Hematopoietic multipotent progenitor cell treated with erythropoietin and hydrocortisone succinate and interleukin-3 and kit ligand, for 4 days (in vitro differentiated cells): Measurements from ENCODE around the gene IGDCC3.
A peak's percentile ranks its signal among the peaks of the same experiment; 100 is the strongest.

Experiments used
- DNase-seq: peaks from one replicate; pipeline ENCODE4 v3.0.0-alpha.2; 2015

The IGDCC3 gene

DNA sequence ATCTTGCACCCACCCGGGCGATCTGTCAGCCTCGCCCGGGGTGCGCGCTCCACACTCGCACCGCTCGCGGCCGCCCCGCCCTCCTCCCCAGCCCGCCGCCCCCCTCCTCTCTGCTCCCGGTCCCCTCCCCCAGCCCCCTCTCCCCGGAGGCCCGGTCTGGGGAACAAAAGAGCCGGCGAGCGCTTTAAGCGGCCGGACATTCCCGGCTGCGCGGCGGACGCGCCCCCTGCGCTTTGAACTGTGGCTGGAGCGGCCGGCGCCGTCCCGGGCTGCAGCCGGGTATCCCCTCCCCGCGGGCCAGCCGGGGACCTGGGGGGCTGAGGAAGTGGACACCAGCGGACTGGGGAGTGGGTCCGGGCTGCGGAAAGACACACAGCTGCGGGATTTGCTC is at the start of gene IGDCC3:
TSS of gene IGDCC3 (minus strand) at position 27 of the 391 bp plus-strand sequence. CDS start 214 bp downstream, outside the sequence.
- no peak for DNase-seq

DNA sequence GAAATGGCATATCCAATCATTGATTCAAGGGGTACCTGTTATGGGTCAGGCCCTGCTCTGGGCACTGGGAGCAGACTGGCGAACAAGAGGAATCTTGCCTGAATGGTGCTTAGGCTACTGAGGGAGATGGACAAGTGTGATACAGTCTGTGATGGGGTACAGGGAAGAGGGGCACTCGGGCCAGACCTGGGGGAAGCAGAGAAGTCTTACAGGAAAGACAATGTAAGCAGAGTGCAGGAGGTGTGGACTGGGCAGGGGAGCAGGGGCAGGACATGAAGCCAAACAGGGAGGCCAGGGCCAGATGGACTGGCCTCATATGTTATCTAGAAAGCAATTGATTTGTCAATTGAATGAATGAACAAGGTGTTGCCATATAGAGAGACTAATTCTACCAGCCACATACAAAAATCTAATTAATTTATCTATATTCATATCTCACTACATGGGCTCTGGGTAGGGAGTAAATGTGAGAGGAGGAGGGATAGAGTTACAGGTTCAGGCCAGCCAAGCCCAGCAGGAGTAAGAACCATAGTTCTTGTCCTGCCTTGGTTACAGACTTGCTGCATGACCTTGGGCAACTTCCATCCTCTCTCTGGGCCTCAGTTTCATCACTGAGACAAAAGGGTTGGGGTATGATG is 48.5 kb upstream of the IGDCC3 start:
- no peak for DNase-seq

DNA sequence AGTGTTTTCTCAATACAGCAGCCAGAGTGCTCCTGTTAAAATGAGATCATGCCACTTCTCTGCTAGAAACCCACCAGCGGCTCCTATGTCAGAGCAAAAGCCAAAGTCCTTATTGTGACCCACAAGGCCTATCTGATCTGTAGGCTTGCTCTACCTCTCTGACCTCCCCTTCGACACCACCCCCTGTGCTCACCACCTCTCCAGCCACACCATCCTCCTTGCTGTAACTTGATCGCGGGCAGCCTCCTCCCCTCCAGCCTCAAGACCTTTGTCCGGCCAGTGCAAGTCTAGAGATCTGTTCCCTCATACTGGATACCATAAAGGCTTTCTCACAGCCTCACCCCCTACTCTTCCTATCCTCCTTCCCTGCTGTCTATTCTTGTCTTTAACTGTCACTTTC is 46.9 kb upstream of the IGDCC3 start:
- DNase-seq: no peak

DNA sequence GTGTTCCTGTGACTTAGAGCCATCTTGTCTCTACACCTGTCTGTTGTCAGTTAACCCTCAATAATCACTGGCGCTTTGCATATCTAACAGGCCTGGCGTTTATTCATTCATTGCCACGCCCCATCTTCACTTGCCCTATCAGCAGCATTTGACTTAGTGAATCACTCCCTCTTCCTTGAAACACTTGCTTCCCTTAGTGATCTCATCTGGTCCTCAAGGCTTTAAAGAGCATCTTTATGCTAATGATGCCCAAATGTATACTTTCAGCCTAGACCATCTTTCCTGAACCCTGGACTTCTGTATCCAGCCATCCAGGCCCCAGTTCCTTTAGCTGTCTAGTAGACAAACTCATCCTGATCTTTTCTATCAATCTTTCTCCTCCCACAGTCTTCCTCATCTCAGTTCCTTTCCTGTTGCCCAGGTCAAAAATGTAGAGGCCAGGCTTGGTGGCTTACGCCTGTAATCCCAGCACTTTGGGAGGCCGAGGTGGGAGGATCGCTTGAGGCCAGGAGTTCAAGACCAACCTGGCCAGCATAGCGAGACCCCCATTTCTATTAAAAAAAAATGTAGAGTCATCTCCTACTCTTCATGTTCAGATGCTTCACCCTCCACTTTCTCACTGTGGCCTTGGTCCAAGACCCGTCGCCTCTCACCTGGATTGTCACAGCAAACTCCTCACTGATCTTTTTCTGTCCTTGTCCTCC is 46.3 kb upstream of the IGDCC3 start:
- DNase-seq: peak; percentile 59

DNA sequence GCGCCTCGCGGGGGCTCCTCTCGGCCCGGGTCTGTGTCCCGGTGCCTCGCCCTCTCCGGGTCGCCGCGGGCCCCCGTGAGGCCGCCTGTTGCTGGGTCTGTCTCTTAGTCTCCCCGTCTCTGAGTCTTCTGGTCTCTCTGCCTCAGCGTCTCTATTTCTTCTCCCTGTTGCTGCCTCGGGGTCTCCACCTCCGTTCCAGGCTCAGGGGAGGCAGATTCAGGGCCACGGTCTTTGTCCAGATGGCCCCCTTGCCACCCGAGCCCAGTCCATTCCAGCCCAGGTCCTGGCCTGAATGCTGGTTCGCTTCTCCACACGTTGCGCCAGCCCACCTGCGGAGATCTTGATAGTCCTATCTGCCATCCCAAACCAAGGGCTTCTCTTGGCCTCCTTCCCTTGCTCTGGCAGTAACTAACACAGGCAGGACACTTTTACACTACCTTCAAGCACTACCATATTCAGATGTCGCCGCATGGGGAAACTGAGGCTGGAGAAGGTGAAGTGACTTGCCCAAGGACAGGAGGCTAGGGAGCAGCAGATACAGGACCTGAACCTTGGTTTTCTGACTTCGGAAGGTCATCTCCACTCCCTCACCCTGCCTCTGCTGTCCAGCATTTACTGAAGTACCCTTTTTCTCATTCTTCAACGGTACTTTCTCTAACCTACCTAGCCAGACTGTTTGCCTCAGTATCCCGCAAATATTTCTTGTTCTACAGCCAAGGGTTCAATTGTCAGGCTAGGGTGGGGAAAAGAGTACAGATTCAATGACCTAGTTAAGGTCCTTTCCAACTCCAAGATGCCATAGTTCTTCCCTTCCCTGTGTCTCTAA is 45.6 kb upstream of the IGDCC3 start:
- no peak for DNase-seq

DNA sequence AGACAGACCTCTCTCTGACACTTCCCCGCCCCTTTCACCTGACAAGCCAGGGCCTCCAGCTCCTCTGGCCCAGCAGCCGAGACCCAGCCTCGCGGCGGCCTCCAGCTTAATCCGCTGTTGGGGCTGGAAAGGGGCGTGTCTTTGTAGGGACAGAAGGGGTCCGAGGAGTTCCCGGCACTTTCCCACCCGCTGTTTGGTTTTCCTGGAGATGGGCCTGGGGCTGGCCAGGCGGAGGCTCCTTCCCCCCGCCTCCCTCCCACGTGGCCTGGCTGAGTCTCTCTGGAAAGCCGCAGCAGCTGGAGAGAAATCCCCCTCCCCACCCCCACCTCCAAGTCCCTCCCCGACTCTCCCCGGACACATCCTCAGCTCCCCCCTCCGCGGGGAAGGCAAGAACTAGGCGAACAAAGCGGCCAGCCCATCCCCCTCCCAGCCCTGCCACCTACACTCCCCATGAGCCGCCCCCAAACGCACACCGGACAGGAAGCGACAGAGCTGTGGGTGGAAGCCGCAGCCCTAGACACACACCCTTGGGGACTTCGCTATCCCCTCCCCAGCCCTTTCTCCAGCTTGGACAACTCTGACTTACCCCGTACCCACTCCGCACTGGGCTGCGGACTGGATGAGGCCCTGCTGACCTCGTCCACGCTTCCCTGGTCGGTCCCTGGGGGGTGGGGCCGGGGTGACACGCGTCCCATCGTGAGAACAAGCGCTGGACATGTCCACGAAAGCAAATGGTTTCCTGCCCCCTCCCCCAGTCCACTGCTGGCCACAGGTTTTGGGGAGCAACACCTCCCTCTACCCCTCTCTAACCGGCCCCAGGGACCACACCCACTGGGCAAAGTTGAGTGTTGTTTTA is 43.8 kb upstream of the IGDCC3 start:
- DNase-seq: peak; percentile 59

DNA sequence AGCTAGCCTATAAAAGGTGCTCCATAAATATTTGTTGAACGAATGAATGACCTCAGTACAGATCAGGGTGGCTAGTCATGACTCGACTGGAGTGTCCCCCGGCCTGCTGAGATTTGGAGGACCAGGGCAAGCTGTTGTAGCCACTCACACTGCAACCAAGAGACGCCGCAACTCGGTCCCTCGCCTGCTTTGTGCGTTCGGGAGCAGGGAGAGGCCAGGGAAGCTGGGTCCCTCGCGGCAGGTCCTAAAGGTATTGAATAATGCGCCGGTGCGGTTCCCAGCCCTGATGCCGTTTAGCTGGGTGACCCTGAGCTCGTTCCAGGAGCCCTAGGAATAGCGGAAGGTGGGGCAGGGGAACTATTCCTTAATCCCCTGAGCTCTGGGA is 43.2 kb upstream of the IGDCC3 start:
- no peak for DNase-seq

DNA sequence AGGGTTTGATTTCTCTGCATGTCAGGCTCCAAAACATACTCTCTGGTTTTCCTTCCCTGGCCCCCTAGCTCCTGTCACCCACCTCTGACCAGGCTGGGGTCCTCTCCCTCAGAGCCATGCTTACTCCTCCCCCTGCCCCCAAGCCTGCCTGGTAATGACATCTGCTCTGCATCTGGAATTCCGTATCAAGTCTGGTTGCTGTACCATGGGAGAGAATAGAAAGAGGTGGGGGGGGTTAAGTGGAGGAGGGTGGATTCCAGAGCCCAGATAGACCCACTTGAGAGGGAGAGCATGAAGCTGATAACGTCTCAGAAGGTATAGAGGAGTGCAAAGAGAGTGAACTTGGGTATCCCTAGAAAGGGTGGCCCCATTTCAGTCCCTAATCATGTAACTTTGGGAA is 40.8 kb upstream of the IGDCC3 start:
- no peak for DNase-seq

DNA sequence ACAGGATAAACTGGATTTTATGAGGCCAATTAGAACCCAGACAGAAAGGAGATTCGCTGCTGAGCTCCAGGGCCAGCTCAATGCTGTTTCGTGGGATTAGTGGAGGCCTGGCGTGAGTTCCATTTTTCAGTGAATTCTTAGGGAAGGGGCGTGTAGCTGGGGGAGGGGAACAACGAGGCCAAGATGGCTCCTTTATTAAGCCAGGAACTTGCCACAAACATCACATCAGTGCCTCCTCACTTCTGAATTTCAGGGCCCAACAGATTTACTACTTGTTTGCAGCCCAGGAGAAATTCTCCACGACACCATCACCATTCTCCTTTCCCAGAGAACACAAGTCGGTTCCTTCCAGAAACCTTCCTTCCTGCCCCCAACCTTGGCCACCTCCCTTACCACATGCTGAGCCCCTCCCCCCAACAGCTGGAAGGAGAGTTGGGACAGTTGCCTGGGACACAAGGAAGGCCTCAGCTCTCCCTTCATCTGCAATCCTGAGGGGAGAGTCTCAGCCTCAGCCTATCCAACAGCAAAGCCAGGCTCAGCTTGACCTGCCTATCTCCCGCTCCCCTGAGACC is 39.1 kb upstream of the IGDCC3 start:
- DNase-seq: no peak

DNA sequence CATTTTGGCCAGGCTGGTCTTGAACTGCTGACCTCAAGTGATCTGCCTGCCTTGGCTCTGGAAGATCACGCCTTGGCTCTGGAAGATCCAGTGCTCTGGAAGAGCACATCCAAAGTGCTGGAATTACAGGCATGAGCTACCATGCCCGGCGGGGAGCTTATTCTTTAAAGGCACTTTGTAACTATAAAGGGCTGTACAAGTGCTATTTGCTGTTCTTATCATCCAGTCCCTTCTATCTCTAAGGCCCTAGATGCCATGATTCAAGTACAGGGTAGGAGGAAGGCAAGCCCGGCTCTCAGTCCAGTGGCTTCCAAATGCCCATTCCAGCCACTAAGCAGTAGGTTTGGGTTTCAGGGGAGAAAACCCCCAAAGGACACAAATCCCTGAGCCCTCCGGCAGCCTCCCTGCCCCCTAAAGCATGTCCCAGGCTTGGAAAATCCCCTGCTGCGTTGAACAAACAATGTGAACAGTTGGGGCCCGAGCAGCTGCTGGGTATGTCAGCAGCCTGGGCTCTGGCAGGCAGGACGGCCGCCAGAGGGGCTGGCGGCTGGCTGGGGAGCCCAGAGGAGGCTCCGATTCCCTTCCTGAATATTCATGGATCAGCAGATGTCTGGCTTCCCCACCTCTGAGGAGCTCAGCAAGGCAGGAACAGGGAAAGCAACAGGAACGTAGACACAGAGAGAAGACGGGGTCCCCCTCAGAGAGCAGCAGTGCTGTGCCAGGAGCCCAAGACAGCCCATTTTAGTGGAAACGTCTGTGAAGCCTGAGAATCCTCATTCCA is 37.2 kb upstream of the IGDCC3 start:
- no peak for DNase-seq

DNA sequence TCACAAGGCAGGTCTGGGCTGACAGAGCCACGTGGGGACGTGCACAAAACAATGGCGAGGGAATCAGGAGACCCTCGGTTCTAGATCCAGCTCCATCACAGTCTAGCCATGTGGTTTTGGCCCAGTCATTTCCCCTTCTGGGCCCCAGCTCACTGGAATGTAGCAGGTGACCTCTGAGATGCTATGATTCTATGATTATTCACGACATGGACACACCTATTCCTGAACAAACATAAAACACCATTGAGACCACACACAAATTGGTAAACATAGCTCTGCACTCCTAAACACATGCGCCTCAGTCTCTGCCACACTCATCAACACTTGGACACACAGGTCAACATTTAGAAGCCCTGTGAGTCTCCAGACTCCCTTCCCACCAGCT is 36.0 kb upstream of the IGDCC3 start:
- DNase-seq: no peak

DNA sequence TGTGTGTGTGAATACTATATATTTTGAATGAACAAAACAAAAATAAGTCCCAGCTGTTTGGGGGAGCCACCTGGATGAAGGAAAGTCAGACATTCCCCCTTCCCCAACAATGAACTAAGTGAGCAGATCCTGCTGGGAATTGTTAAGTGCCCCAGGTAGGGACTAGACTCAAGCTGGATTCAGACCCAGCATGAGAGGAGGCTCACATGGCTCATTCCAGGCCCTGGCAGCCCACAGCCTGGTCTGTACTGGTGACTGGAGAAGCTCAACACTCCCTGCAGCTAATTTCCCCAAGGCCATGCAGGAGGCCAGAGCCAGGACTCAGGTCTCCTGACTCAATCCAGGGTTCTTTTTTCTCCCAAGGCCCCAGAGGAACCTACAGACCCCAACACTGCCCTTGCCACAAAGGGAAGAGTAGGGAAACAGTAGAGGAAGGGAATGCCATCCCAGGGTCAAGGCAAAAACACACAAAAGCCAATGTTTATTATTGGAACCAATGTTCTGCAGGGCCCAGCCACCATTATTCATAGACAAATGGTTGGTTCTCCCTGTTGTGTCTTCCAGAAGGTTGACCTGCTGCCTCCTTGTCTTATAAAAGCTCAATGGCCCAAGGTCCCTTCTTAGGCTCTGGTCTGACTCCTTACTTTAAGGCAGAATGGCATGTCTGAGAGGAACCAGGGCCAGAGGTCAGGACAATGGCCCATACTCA is 35.4 kb upstream of the IGDCC3 start:
- no peak for DNase-seq

DNA sequence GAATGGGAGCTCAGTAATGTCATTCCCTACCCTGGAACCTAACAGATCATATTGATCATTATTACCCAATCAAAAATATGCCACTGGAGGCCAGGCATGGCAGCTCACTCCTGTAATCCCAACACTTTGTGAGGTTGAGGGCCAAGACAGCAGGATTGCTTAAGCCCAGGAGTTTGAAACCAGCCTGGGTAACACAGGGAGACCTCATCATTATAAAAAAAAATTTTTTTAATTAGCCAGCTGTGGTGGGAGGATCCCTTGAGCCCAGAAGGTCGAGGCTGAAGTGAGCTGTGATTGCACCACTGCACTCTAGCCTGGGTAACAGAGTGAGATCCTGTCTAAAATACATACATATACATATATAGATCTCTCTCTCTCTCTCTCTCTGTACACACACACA is 34.8 kb upstream of the IGDCC3 start:
- DNase-seq: no peak

DNA sequence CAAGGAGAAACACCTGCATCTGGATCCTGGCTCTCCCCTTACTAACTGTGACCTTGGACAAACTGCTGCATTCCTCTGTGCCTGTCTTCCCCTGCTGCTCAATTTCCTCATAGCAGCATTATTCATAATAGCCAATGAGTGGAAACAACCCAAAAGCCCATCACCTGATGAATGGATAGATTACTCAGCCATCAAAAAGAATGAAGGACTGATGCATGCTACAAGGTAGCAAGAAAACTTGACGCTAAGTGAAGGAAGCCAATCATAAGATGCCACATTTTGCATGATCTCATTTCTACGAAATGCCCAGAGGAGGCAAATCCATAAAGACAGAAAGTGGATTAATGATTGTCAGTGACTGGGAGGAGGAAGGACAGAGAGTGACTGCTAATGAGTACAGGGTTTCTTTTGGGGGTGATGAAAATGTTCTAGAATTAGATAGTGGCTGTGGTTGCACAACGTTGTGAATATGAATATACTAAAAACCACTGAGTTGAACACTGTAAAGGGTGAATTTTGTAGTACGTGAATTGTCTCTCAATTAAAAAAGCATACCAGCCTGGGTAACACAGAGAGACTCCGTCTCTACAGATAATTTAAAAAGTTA is 33.8 kb upstream of the IGDCC3 start:
- peak; percentile 21 for DNase-seq

DNA sequence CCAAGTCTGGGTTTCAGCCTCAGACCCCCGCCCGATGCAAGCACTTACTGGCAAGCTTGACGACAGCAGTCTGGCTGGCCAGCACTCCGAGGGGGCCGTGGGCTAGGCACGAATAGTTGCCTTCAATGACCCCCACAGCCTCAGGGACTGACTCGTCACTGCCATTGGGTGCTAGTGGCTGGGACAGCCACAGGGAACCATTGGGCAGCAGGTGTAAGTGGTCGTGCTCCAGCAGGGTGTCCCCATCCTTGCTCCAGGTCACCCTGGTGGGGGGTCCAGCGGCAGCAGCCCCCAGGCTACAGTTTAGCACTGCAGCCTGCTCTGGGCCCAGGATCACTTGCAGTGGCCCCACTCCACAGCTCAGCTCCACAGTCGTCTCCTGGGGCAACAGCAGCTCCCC is 33.2 kb upstream of the IGDCC3 start:
- no peak for DNase-seq

DNA sequence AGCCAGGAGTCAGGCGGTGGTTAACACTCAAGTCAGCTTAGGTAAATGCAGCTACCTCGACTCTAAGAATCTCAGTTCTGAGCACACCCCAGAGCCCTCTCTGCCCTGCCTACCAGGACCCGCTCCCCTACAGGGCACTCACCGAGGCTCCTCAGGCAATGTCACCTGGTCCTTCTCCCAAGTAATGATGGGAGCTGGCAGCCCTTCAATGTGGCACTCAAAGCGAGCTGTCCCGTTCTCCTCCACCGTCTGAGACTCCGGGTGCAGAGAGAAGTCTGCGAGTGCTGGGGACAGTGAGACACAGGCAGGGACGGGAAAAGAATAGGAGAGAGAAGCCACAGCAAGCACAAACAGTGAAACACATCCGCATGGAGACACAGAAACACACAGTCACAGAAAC is 32.2 kb upstream of the IGDCC3 start:
- no peak for DNase-seq

DNA sequence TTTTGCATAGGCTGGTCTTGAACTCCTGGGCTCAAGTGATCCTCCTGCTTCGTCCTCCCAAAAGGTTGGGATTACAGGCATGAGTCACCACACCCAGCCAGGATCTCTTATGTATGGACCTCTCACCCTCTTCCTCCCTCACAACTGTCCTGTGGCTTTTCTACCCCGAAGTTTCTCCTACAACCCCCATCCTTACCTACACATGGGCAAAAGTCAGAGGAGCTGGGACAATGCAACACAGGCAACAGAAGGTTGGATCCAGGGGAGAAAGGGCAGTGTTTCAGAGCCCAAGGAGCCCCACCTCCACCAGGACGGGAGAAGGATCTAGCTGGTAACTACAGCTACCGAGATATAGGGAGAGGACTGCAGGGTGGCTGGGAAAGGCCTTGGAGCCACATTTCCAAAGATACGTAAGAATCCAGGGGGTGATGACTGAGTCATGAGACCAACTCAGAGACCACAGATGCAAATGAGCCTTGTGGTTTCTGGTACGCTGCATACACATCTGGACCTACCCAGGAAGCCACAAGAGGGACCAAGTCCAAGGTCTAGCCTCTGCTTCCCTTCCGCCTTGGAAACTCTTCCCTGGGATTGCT is 31.3 kb upstream of the IGDCC3 start:
- DNase-seq: peak; percentile 53

DNA sequence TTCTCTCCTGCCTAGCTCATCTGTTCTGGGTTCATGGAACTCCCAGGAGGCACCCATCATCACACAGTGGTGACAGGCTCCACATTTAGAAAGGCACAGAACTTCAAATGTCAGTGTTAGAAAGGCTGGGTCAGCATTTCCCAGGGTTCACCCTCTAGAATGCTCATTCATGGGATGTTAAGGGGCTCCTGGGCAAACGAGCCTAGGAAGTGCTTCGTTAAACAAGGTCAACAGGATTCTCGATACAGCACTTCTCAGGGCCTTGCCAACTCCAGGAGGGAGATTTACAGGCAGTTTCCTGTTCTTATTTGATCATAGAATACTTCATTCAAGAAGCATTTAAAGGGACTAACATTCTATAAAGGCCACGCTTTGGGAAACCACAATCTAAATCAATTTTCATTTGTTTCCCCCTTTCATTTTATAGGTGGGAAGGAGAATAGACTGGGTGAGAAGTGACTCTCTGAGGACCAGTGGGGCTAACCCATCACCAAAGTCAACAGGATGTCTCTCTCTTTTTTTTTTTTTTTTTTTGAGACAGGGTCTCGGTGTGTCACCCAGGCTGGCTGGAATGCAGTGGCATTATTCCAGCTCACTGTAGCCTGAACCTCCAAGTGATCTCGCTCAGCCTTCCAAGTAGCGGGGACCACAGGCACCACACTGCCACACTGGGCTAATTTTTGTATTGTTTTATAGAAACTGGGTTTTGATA is 30.7 kb upstream of the IGDCC3 start:
- no peak for DNase-seq

DNA sequence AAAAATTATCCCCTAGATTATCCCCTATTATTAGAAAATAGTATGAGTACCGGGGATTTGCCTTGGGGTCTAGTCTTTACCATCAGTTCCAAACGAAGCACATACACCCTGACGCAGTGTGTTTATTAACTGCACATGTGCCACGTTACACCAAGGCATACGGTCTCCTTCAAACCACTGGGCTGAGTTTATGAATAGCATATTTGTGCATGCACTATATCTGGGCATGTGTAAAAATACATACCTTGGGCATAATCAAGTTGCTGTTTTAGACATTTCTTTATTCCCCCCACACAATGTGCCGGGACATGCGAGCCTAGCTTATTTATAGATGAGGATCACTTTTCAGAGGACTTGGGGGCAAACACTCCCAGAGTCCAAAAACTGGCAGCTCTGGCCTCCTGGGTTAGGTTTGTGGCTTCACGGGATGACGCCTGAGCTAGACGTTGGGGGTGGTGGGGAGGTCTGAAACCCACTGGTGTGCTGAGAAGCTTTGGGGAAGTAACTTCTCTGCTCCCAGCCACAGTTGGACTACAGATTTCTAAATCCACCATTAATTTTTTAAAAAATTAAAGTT is 28.7 kb upstream of the IGDCC3 start:
- DNase-seq: peak; percentile 36
